ENCODE data around the gene PEAR1. TPM values are rescaled to one million over a fixed set of nuclear protein-coding genes. Genes with fewer than 3 reads are reported as not detected.

PEAR1 gene
- total RNA-seq (2014; rRNA removed): 0.19 and 0.23 TPM in 2 replicates
- polyA plus RNA-seq (2012): 0.47 TPM

- no peak for DNase-seq (ENCODE audit: low read depth)
Observed at GRCh38 chr1:156893048-156893953, at the start of gene PEAR1. TSS of gene PEAR1 (plus strand) at chr1:156893718. CDS start at chr1:156903927, 10,209 bp downstream.

GRCh38 chr1:156844102-156844501, 49.4 kb upstream of the PEAR1 start:
- DNase-seq (ENCODE audit: low read depth): no peak

- no peak for DNase-seq (ENCODE audit: low read depth)
Observed at GRCh38 chr1:156844638-156845037, 48.9 kb upstream of the PEAR1 start.

- DNase-seq (ENCODE audit: low read depth): no peak
Observed at GRCh38 chr1:156845055-156845952, 48.2 kb upstream of the PEAR1 start.

GRCh38 chr1:156845953-156846545, 47.5 kb upstream of the PEAR1 start:
- no peak for DNase-seq (ENCODE audit: low read depth)

- DNase-seq (ENCODE audit: low read depth): no peak
Observed at GRCh38 chr1:156846643-156847042, 46.9 kb upstream of the PEAR1 start.

- DNase-seq (ENCODE audit: low read depth): peak; percentile 27
Observed at GRCh38 chr1:156847591-156848460, 45.7 kb upstream of the PEAR1 start.

- DNase-seq (ENCODE audit: low read depth): no peak
Observed at GRCh38 chr1:156848461-156849150, 44.9 kb upstream of the PEAR1 start.

- no peak for DNase-seq (ENCODE audit: low read depth)
Observed at GRCh38 chr1:156849151-156849496, 44.4 kb upstream of the PEAR1 start.

GRCh38 chr1:156851779-156852417, 41.6 kb upstream of the PEAR1 start:
- no peak for DNase-seq (ENCODE audit: low read depth)

- DNase-seq (ENCODE audit: low read depth): peak; percentile 50
Observed at GRCh38 chr1:156852418-156852874, 41.1 kb upstream of the PEAR1 start.

GRCh38 chr1:156853761-156854160, 39.8 kb upstream of the PEAR1 start:
- no peak for DNase-seq (ENCODE audit: low read depth)

GRCh38 chr1:156854634-156855033, 38.9 kb upstream of the PEAR1 start:
- DNase-seq (ENCODE audit: low read depth): no peak

GRCh38 chr1:156856282-156856785, 37.2 kb upstream of the PEAR1 start:
- DNase-seq (ENCODE audit: low read depth): no peak

- DNase-seq (ENCODE audit: low read depth): no peak
Observed at GRCh38 chr1:156857532-156857931, 36.0 kb upstream of the PEAR1 start.

GRCh38 chr1:156858555-156858956, 35.0 kb upstream of the PEAR1 start:
- no peak for DNase-seq (ENCODE audit: low read depth)

GRCh38 chr1:156858959-156859522, 34.5 kb upstream of the PEAR1 start, which contains the start of gene INSRR:
TSS of gene INSRR (minus strand) at chr1:156859117. CDS start at chr1:156858621, 496 bp downstream.
- no peak for DNase-seq (ENCODE audit: low read depth)

GRCh38 chr1:156859523-156860112, 33.9 kb upstream of the PEAR1 start:
- DNase-seq (ENCODE audit: low read depth): no peak
